B cell (primary cell): ENCODE results near the gene XAGE1B. TPM values are rescaled to one million over a fixed set of nuclear protein-coding genes. Genes with fewer than 3 reads are reported as not detected.

Experiments
- ATAC-seq: fragments of 200-7000 bp; cut with Tn5 transposase; one replicate; pipeline ENCODE4 v1.10.0; 2021; ENCODE audit warnings: low read depth, mild to moderate bottlenecking, moderate number of reproducible peaks, moderate library complexity
- CTCF ChIA-PET: fragments of 350-600 bp; sonication (Branson Sonifier 250); formaldehyde crosslinking; loops from one replicate; lab custom pipeline; 2021; ENCODE audit warnings: antibody characterized with exemption, inconsistent platforms; lab: Charles Lee
- POLR2A ChIA-PET: fragments of 350-600 bp; sonication (Branson Sonifier 250); formaldehyde crosslinking; loops from one replicate; lab custom pipeline; 2021; ENCODE audit warnings: antibody characterized with exemption; lab: Charles Lee
- DNase-seq: peaks from one replicate; pipeline ENCODE4 v3.0.0; 2013
- H2AFZ ChIP-seq: 2 replicates; pipeline ENCODE4 v1.6.1; 2012; ENCODE audit warnings: mild to moderate bottlenecking, low read depth, low read length; ENCODE audit not compliant: insufficient read depth, poor library complexity, severe bottlenecking
- H3K27ac ChIP-seq, 2 donors: 1 replicate in 1 of 2; 2 replicates in 1 of 2; pipeline ENCODE4 v1.5.1; 2012 to 2013; ENCODE audit warnings: low read length in 2 of 2, mild to moderate bottlenecking in 2 of 2, moderate library complexity in 1 of 2
- H3K27me3 ChIP-seq, 4 experiments: fragments of 200-600 bp in 1 of 4; sonication (generic) in 1 of 4; replicated peaks in 1 of 4; 1 replicate in 2 of 4; 2 replicates in 2 of 4; pipeline versions ENCODE4 v1.6.1 to v1.7.0; 2013 to 2016; ENCODE audit warnings: low read length in 3 of 4, mild to moderate bottlenecking in 2 of 4, mixed read lengths in 1 of 4, moderate library complexity in 1 of 4; ENCODE audit not compliant: insufficient read depth in 4 of 4, control insufficient read depth in 3 of 4; ENCODE audit errors: control extremely low read depth in 1 of 4
- H3K36me3 ChIP-seq, 2 experiments: replicated peaks in 1 of 2; 1 replicate in 1 of 2; 2 replicates in 1 of 2; pipeline versions ENCODE4 v1.6.1 to v1.7.1; 2013; ENCODE audit warnings: low read length in 1 of 2; ENCODE audit not compliant: insufficient read depth in 2 of 2, control insufficient read depth in 1 of 2; ENCODE audit errors: control extremely low read depth in 1 of 2, extremely low read depth in 1 of 2
- H3K4me1 ChIP-seq, 2 donors: fragments of 200-600 bp in 1 of 2; sonication (generic) in 1 of 2; 1 replicate in 1 of 2; 2 replicates in 1 of 2; pipeline versions ENCODE4 v1.5.1 to v1.6.1; 2013 to 2017; ENCODE audit warnings: low read length in 2 of 2; ENCODE audit not compliant: control insufficient read depth in 2 of 2, insufficient read depth in 2 of 2
- H3K4me2 ChIP-seq: replicated peaks from 2 replicates; pipeline ENCODE3; 2012; ENCODE audit warnings: mild to moderate bottlenecking, low read depth, low read length; ENCODE audit not compliant: poor library complexity, severe bottlenecking
- H3K4me3 ChIP-seq, 5 experiments: fragments of 200-600 bp in 1 of 5; sonication (generic) in 1 of 5; 1 replicate in 3 of 5; 2 replicates in 2 of 5; pipeline versions ENCODE4 v1.5.1 to v1.7.0; 2011 to 2016; ENCODE audit warnings: low read length in 4 of 5, mild to moderate bottlenecking in 4 of 5, low read depth in 2 of 5, control low read depth in 1 of 5, moderate library complexity in 1 of 5; ENCODE audit not compliant: insufficient read depth in 1 of 5; ENCODE audit errors: control extremely low read depth in 1 of 5, extremely low read depth in 1 of 5
- H3K79me2 ChIP-seq: fragments of 200-600 bp; sonication (generic); one replicate; pipeline ENCODE4 v1.6.0; 2016; ENCODE audit warnings: low read length; ENCODE audit not compliant: control insufficient read depth, insufficient read depth
- H3K9ac ChIP-seq: fragments of 200-600 bp; sonication (generic); 2 replicates; pipeline ENCODE4 v1.6.1; 2017; ENCODE audit warnings: mild to moderate bottlenecking, low read length, moderate library complexity
- H3K9me3 ChIP-seq, 3 donors: one replicate each; pipeline versions ENCODE4 v1.6.1 to v1.7.1; 2013; ENCODE audit warnings: low read length in 2 of 3; ENCODE audit not compliant: control insufficient read depth in 2 of 3, insufficient read depth in 1 of 3; ENCODE audit errors: control extremely low read depth in 1 of 3
- H4K20me1 ChIP-seq: 2 replicates; pipeline ENCODE4 v1.6.0; 2012; ENCODE audit warnings: mild to moderate bottlenecking, low read length; ENCODE audit not compliant: insufficient read depth, control insufficient read depth, poor library complexity, severe bottlenecking
- H3K27ac Mint-ChIP-seq: one replicate; pipeline ENCODE4 v1.8.0; 2021; ENCODE audit warnings: mixed read lengths
- H3K27me3 Mint-ChIP-seq: one replicate; pipeline ENCODE4 v1.8.0; 2021; ENCODE audit warnings: mixed read lengths
- H3K4me1 Mint-ChIP-seq: one replicate; pipeline ENCODE4 v1.8.0; 2021; ENCODE audit warnings: mixed read lengths
- H3K4me3 Mint-ChIP-seq: one replicate; pipeline ENCODE4 v1.8.0; 2021; ENCODE audit warnings: mixed read lengths
- H3K9me3 Mint-ChIP-seq: one replicate; pipeline ENCODE4 v1.8.0; 2022; ENCODE audit warnings: mixed read lengths; ENCODE audit not compliant: insufficient read depth
- EZH2 ChIP-seq: IDR thresholded peaks from 2 replicates; pipeline ENCODE4 v1.6.1; 2012; ENCODE audit warnings: borderline replicate concordance, low read depth, mild to moderate bottlenecking, moderate library complexity, low read length; ENCODE audit not compliant: insufficient read depth, poor library complexity, severe bottlenecking
- WGBS: methylation state at CpG from one replicate; pipeline ENCODE4 v1.1.5; 2013; ENCODE audit warnings: missing lambda C conversion rate; ENCODE audit not compliant: insufficient coverage; 5-methylcytosine and 5-hydroxymethylcytosine counted together
- intact Hi-C: fragments of 100-400 bp; cut with micrococcal nuclease; formaldehyde crosslinking; loops from one replicate; pipeline ENCODE4 v1.10.0; 2022
- polyA plus RNA-seq: library from polyadenylated mRNA; depleted of rRNA; stranded (reverse); fragments of >200 nt; gene quantifications from 2 replicates; pipeline ENCODE4 v1.2.3, GENCODE V29; 2012
- total RNA-seq, 2 donors: library from RNA; stranded (reverse); fragments of 120-200 nt in 1 of 2; gene quantifications; 1 replicate in 1 of 2; 2 replicates in 1 of 2; pipeline versions ENCODE4 v1.2.3 to v1.2.4, GENCODE V29; 2013 to 2022
- TF ChIP-seq, protein P1 (sequence below): fragments of 200-600 bp; IDR thresholded peaks from one replicate; pipeline ENCODE4 v1.8.0; 2022; ENCODE audit warnings: antibody characterized with exemption, mild to moderate bottlenecking

Gene XAGE1B
- total and polyA plus RNA-seq, 2 donors (not counting 1 experiment from before 2014, with no cell fraction given): not detected

GRCh38 chrX:52558140-52558539, 41.3 kb upstream of the XAGE1B start:
- Mint-ChIP-seq H3K9me3 (no peaks in the 10 kb centered on the region), H3K27ac (no peak overlapping the region), H3K27me3 (no peaks in the 10 kb centered on the region), H3K4me1 (no peaks in the 10 kb centered on the region), H3K4me3 (no peak overlapping the region)
- ChIA-PET CTCF (no interaction called here), POLR2A (no interaction called here)
- no CpG with 5 or more reads among the region's 3 CpGs for WGBS
- no peak for ATAC-seq
- Histone ChIP-seq H3K9ac (no peak overlapping the region), H3K27ac (no peak overlapping the region), H4K20me1 (no peaks in the 10 kb centered on the region), H3K27me3 (no peaks in the 10 kb centered on the region), H3K4me2 (no peak overlapping the region), H2AFZ (no peak overlapping the region), H3K4me1 (no peaks in the 10 kb centered on the region), H3K36me3 (no peaks in the 10 kb centered on the region), H3K79me2 (no peaks in the 10 kb centered on the region), H3K4me3 (no peak overlapping the region), H3K9me3 (no peaks in the 10 kb centered on the region)
- DNase-seq: no peak
- intact Hi-C loops: no loop called here
- no peak for TF ChIP-seq EZH2
- TF ChIP-seq, protein P1, sequence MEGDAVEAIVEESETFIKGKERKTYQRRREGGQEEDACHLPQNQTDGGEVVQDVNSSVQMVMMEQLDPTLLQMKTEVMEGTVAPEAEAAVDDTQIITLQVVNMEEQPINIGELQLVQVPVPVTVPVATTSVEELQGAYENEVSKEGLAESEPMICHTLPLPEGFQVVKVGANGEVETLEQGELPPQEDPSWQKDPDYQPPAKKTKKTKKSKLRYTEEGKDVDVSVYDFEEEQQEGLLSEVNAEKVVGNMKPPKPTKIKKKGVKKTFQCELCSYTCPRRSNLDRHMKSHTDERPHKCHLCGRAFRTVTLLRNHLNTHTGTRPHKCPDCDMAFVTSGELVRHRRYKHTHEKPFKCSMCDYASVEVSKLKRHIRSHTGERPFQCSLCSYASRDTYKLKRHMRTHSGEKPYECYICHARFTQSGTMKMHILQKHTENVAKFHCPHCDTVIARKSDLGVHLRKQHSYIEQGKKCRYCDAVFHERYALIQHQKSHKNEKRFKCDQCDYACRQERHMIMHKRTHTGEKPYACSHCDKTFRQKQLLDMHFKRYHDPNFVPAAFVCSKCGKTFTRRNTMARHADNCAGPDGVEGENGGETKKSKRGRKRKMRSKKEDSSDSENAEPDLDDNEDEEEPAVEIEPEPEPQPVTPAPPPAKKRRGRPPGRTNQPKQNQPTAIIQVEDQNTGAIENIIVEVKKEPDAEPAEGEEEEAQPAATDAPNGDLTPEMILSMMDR: no peak

DNA sequence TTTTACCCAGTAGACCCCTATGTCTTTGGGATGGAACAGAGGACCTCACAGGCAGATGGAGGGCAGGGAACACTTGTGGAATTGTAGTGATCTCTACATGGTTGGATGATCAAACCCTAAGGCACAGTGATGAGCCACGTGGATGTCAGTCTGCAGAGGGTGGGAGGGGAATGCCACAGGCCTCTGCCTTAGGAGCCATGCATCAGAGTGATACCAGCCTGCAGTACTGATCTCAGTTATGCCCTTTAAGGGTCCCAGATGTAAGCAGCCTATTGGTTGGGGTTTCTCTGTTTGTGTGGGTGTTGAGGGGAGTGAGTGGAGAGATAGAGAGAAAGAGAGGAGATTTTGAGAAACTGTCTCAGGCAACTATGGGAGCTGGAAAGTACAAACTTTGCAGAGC, 39.9 kb upstream of the XAGE1B start:
- CTCF ChIA-PET: no interaction called here
- H3K4me1 Mint-ChIP-seq: no peaks in the 10 kb centered on the region

More for the DNA sequence above, 39.9 kb upstream of the XAGE1B start:
- no peak for DNase-seq
- POLR2A ChIA-PET: no interaction called here
- no peaks in the 10 kb centered on the region for H3K79me2 ChIP-seq
- WGBS: 83% methylated on average over 1 of the region's 1 CpG
- no peak overlapping the region for H2AFZ ChIP-seq
- no peak overlapping the region for H3K4me3 ChIP-seq
- H3K4me1 ChIP-seq: no peaks in the 10 kb centered on the region
- Mint-ChIP-seq H3K9me3 (no peaks in the 10 kb centered on the region), H3K27ac (no peak overlapping the region), H3K4me3 (no peak overlapping the region), H3K27me3 (no peaks in the 10 kb centered on the region)
- H3K9me3 ChIP-seq: no peaks in the 10 kb centered on the region
- H3K27ac ChIP-seq: no peak overlapping the region
- no peak overlapping the region for H3K9ac ChIP-seq
- H3K36me3 ChIP-seq: no peaks in the 10 kb centered on the region
- H4K20me1 ChIP-seq: no peaks in the 10 kb centered on the region
- no peaks in the 10 kb centered on the region for H3K27me3 ChIP-seq
- no peak for ATAC-seq
- H3K4me2 ChIP-seq: no peak overlapping the region
- intact Hi-C loops: no loop called here
- TF ChIP-seq, protein P1: no peak
- no peak for TF ChIP-seq EZH2
